Nephron progenitor cell (in vitro differentiated cells): ENCODE results near the gene HOXD8.

Source experiments
- DNase-seq: peaks from one replicate; pipeline ENCODE4 v3.0.0; 2021
- H3K27ac Mint-ChIP-seq: 2 replicates; pipeline ENCODE4 v1.8.0; 2021; ENCODE audit warnings: mild to moderate bottlenecking, moderate library complexity, mixed read lengths
- H3K27me3 Mint-ChIP-seq: 2 replicates; pipeline ENCODE4 v1.8.0; 2021; ENCODE audit warnings: mild to moderate bottlenecking, low read depth, mixed read lengths; ENCODE audit not compliant: poor library complexity
- H3K36me3 Mint-ChIP-seq: 2 replicates; pipeline ENCODE4 v1.8.0; 2021; ENCODE audit warnings: low read depth, mixed read lengths
- H3K4me1 Mint-ChIP-seq: 2 replicates; pipeline ENCODE4 v1.8.0; 2021; ENCODE audit warnings: mixed read lengths
- H3K4me3 Mint-ChIP-seq: 2 replicates; pipeline ENCODE4 v1.8.0; 2021; ENCODE audit warnings: mild to moderate bottlenecking, moderate library complexity, mixed read lengths
- H3K9me3 Mint-ChIP-seq: 2 replicates; pipeline ENCODE4 v1.8.0; 2021; ENCODE audit warnings: mild to moderate bottlenecking, moderate library complexity, mixed read lengths
- CTCF ChIP-seq: fragments of 200-600 bp; sonication (generic); IDR thresholded peaks from 2 replicates; pipeline ENCODE4 v1.5.0; 2021; ENCODE audit warnings: antibody characterized with exemption

Gene HOXD8

GRCh38 chr2:176146645-176147044, 17.1 kb downstream of the HOXD8 start:
- DNase-seq, result no peak
- Mint-ChIP-seq H3K4me3 (peak overlapping the region; percentile 100), H3K27me3 (peaks cover under 1% of the 10 kb centered on the region), H3K4me1 (peaks cover 73% of the 10 kb centered on the region), H3K27ac (peak overlapping the region; percentile 97), H3K36me3 (peaks cover 70% of the 10 kb centered on the region), H3K9me3 (no peaks in the 10 kb centered on the region)
- TF ChIP-seq CTCF, result no peak

GRCh38 chr2:176147210-176147799, 17.8 kb downstream of the HOXD8 start:
- no peaks in the 10 kb centered on the region for H3K27me3 Mint-ChIP-seq
- H3K4me1 Mint-ChIP-seq, result peaks cover 67% of the 10 kb centered on the region
- no peak for DNase-seq
- H3K9me3 Mint-ChIP-seq, result no peaks in the 10 kb centered on the region
- peak overlapping the region; percentile 97 for H3K27ac Mint-ChIP-seq
- H3K4me3 Mint-ChIP-seq, result peak overlapping the region; percentile 100
- TF ChIP-seq CTCF, result no peak
- peaks cover 70% of the 10 kb centered on the region for H3K36me3 Mint-ChIP-seq

- H3K27me3 Mint-ChIP-seq, result no peaks in the 10 kb centered on the region
- peak overlapping the region; percentile 100 for H3K4me3 Mint-ChIP-seq
Observed at GRCh38 chr2:176147800-176148496, 18.4 kb downstream of the HOXD8 start.

GRCh38 chr2:176148751-176149421, 19.4 kb downstream of the HOXD8 start:
- peaks cover 74% of the 10 kb centered on the region for H3K36me3 Mint-ChIP-seq
- peak overlapping the region; percentile 95 for H3K27ac Mint-ChIP-seq
- no peaks in the 10 kb centered on the region for H3K27me3 Mint-ChIP-seq
- DNase-seq, result no peak
- peak overlapping the region; percentile 100 for H3K4me3 Mint-ChIP-seq
- peaks cover 66% of the 10 kb centered on the region for H3K4me1 Mint-ChIP-seq
- no peaks in the 10 kb centered on the region for H3K9me3 Mint-ChIP-seq
- no peak for TF ChIP-seq CTCF

More at GRCh38 chr2:176147800-176148496, 18.4 kb downstream of the HOXD8 start:
- Mint-ChIP-seq H3K27ac (peak overlapping the region; percentile 95), H3K36me3 (peaks cover 73% of the 10 kb centered on the region), H3K4me1 (peaks cover 66% of the 10 kb centered on the region), H3K9me3 (no peaks in the 10 kb centered on the region)
- no peak for DNase-seq
- TF ChIP-seq CTCF, result no peak

- TF ChIP-seq CTCF, result no peak
- Mint-ChIP-seq H3K36me3 (peaks cover 77% of the 10 kb centered on the region), H3K27ac (peak overlapping the region; percentile 95), H3K27me3 (no peaks in the 10 kb centered on the region), H3K9me3 (no peaks in the 10 kb centered on the region), H3K4me3 (peak overlapping the region; percentile 100), H3K4me1 (peaks cover 66% of the 10 kb centered on the region)
- no peak for DNase-seq
Observed at GRCh38 chr2:176149481-176149938, 20.0 kb downstream of the HOXD8 start.
